Stomach (tissue), 4 donors: ENCODE results near the gene SSUH2.

Source experiments
- POLR2A ChIP-seq, 4 donors: fragments of 450-650 bp; IDR thresholded peaks; one replicate each; pipeline ENCODE4 v1.6.1; 2016; ENCODE audit warnings: antibody characterized with exemption in 4 of 4, control low read depth in 2 of 4, mild to moderate bottlenecking in 1 of 4, moderate library complexity in 1 of 4
- TF ChIP-seq, protein P1 (sequence below), 7 experiments: fragments of 450-650 bp in 4 of 7; fragments of 200-600 bp in 3 of 7; sonication (generic) in 3 of 7; IDR thresholded peaks; one replicate each; pipeline ENCODE4 v1.5.1; 2016 to 2019; ENCODE audit warnings: antibody characterized with exemption in 7 of 7, control low read depth in 2 of 7, mild to moderate bottlenecking in 1 of 7

DNA sequence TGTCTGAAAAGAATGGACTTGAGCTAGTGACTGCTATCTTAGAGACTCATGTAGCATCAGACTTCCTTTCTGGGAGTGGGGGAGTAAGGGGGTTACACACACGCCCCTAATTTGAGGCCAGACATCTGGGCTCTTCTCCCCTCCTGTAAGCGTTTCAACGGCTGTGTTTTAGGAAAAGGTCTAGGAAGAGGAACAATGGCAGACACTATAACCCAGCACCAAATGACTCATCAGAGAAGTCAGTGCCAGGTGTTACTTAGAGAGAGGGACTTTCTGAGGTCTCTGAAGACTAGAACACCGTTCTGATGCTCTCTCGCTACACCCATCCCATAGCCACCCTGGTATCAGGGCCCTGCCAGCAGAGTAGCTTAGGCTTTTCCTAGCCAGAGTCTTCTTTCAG is 65.5 kb downstream of the SSUH2 start:
- TF ChIP-seq, protein P1, sequence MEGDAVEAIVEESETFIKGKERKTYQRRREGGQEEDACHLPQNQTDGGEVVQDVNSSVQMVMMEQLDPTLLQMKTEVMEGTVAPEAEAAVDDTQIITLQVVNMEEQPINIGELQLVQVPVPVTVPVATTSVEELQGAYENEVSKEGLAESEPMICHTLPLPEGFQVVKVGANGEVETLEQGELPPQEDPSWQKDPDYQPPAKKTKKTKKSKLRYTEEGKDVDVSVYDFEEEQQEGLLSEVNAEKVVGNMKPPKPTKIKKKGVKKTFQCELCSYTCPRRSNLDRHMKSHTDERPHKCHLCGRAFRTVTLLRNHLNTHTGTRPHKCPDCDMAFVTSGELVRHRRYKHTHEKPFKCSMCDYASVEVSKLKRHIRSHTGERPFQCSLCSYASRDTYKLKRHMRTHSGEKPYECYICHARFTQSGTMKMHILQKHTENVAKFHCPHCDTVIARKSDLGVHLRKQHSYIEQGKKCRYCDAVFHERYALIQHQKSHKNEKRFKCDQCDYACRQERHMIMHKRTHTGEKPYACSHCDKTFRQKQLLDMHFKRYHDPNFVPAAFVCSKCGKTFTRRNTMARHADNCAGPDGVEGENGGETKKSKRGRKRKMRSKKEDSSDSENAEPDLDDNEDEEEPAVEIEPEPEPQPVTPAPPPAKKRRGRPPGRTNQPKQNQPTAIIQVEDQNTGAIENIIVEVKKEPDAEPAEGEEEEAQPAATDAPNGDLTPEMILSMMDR (IDR thresholded peaks at IDR 0.05) = no peak
- no peak for TF ChIP-seq POLR2A (IDR thresholded peaks at IDR 0.05)
